Left lung (tissue), 10 donors: ENCODE data around the gene GPR61. TPM values are rescaled to one million over a fixed set of nuclear protein-coding genes. Genes with fewer than 3 reads are reported as not detected.

Source experiments
- ATAC-seq: fragments of 200-7000 bp; cut with Tn5 transposase; one replicate; pipeline ENCODE4 v1.9.1; 2020; ENCODE audit warnings: moderate library complexity
- DNase-seq, 4 donors: peaks; one replicate each; pipeline ENCODE4 v3.0.0-alpha.2; 2013 to 2020
- H3K27ac ChIP-seq, 2 donors: fragments of 200-600 bp; sonication (generic) in 1 of 2; one replicate each; pipeline versions ENCODE4 v1.5.0 to v1.8.0; 2020 to 2021
- H3K27me3 ChIP-seq, 2 donors: fragments of 200-600 bp; sonication (generic) in 1 of 2; one replicate each; pipeline versions ENCODE4 v1.5.0 to v1.8.0; 2020 to 2021
- H3K36me3 ChIP-seq, 2 donors: fragments of 200-600 bp; sonication (generic) in 1 of 2; one replicate each; pipeline versions ENCODE4 v1.5.0 to v1.8.0; 2020 to 2021
- H3K4me1 ChIP-seq, 2 donors: fragments of 200-600 bp; one replicate each; pipeline ENCODE4 v1.8.0; 2021
- H3K4me3 ChIP-seq, 2 donors: fragments of 200-600 bp; sonication (generic) in 1 of 2; one replicate each; pipeline versions ENCODE4 v1.5.0 to v1.8.0; 2020 to 2021; ENCODE audit warnings: mild to moderate bottlenecking in 1 of 2
- H3K9me3 ChIP-seq, 2 donors: fragments of 200-600 bp; sonication (generic) in 1 of 2; one replicate each; pipeline versions ENCODE4 v1.5.0 to v1.8.0; 2020 to 2021
- CTCF ChIP-seq, 2 donors: fragments of 200-600 bp; sonication (generic) in 1 of 2; IDR thresholded peaks; one replicate each; pipeline versions ENCODE4 v1.5.0 to v1.8.0; 2021; ENCODE audit warnings: antibody characterized with exemption in 2 of 2
- intact Hi-C, 2 donors: fragments of 100-400 bp; cut with DNase I; formaldehyde crosslinking; loops; one replicate each; pipeline versions ENCODE4 v1.11.2 to v1.14.2; 2022
- polyA plus RNA-seq, 6 donors: library from polyadenylated mRNA; unstranded; fragments of 120-200 nt; gene quantifications; one replicate each; pipeline ENCODE4 v1.2.1, GENCODE V29; 2013; ENCODE audit not compliant: insufficient read length in 6 of 6
- total RNA-seq, 2 donors: library from RNA; stranded (reverse); fragmentation: NEBNext Ultra II Directional; extraction: Animal tissue kit (Norgen Biotek cat#: 25700); gene quantifications; one replicate each; pipeline ENCODE4 v1.2.1, GENCODE V29; 2021
- donor health status: DM: no; HTN: yes; CAD: no.
- donor health status: DM: no; HTN: no; CAD: no.

Gene GPR61
- total and polyA plus RNA-seq, 8 donors, result 0.43 to 0.93 (median 0.69) TPM; not detected in 2

GRCh38 chr1:109498161-109498801 lies 41.4 kb upstream of the GPR61 start:
- Histone ChIP-seq H3K27ac (no peak overlapping the region), H3K36me3 (peaks cover 0 to 51% of the 10 kb centered on the region in 2 donors), H3K4me1 (peaks cover 8 to 69% of the 10 kb centered on the region in 2 donors), H3K4me3 (no peak overlapping the region), H3K9me3 (no peaks in the 10 kb centered on the region), H3K27me3 (no peaks in the 10 kb centered on the region)
- intact Hi-C loops, result no loop called here
- TF ChIP-seq CTCF (IDR thresholded peaks at IDR 0.05), result peak; percentile 31 to 32
- ATAC-seq, result no peak
- no peak for DNase-seq

- DNase-seq (no peak), ATAC-seq (peak; percentile 69)
- no peak overlapping the region for H3K27ac ChIP-seq
- H3K36me3 ChIP-seq, result peaks cover 0 to 51% of the 10 kb centered on the region in 2 donors
- no peaks in the 10 kb centered on the region for H3K27me3 ChIP-seq
- no peak overlapping the region for H3K4me3 ChIP-seq
- H3K4me1 ChIP-seq, result peaks cover 8 to 64% of the 10 kb centered on the region in 2 donors
- intact Hi-C loops, result no loop called here
- no peak for TF ChIP-seq CTCF (IDR thresholded peaks at IDR 0.05)
- no peaks in the 10 kb centered on the region for H3K9me3 ChIP-seq
Observed at GRCh38 chr1:109499081-109499480, 40.6 kb upstream of the GPR61 start.

GRCh38 chr1:109499661-109500536 lies 39.8 kb upstream of the GPR61 start:
- DNase-seq, result no peak
- TF ChIP-seq CTCF (IDR thresholded peaks at IDR 0.05), result peak; percentile 10 to 51
- intact Hi-C loops, result no loop called here
- peak overlapping the region in 1 of 2 donors; percentile 3 for H3K27ac ChIP-seq
- H3K27me3 ChIP-seq, result no peaks in the 10 kb centered on the region
- H3K9me3 ChIP-seq, result no peaks in the 10 kb centered on the region
- H3K36me3 ChIP-seq, result peaks cover 0 to 51% of the 10 kb centered on the region in 2 donors
- H3K4me3 ChIP-seq, result no peak overlapping the region
- peak; percentile 78 for ATAC-seq
- H3K4me1 ChIP-seq, result peaks cover 3 to 56% of the 10 kb centered on the region in 2 donors

GRCh38 chr1:109500941-109501381 lies 38.7 kb upstream of the GPR61 start:
- H3K27ac ChIP-seq, result no peak overlapping the region

More at GRCh38 chr1:109500941-109501381, 38.7 kb upstream of the GPR61 start:
- Histone ChIP-seq H3K27me3 (no peaks in the 10 kb centered on the region), H3K36me3 (peaks cover 0 to 47% of the 10 kb centered on the region in 2 donors), H3K4me3 (no peak overlapping the region), H3K4me1 (peaks cover 3 to 47% of the 10 kb centered on the region in 2 donors), H3K9me3 (no peaks in the 10 kb centered on the region)
- no peak for TF ChIP-seq CTCF (IDR thresholded peaks at IDR 0.05)
- DNase-seq (no peak), ATAC-seq (peak; percentile 8)
- intact Hi-C loops, result no loop called here
